Measurements from ENCODE around the gene KCNK17.
A peak's percentile ranks its signal among the peaks of the same experiment; 100 is the strongest.

The KCNK17 gene

GRCh38 chr6:39266375-39266774 is 47.8 kb downstream of the KCNK17 start:
- peak; percentile 41 for DNase-seq

GRCh38 chr6:39263303-39264037 is 50.7 kb downstream of the KCNK17 start:
- DNase-seq = no peak

GRCh38 chr6:39261751-39262150 is 52.5 kb downstream of the KCNK17 start:
- DNase-seq = no peak

GRCh38 chr6:39260953-39261352 is 53.3 kb downstream of the KCNK17 start:
- no peak for DNase-seq

- no peak for DNase-seq
Observed at GRCh38 chr6:39260456-39260855, 53.8 kb downstream of the KCNK17 start.

- DNase-seq = no peak
Observed at GRCh38 chr6:39256294-39256940, 57.8 kb downstream of the KCNK17 start.

GRCh38 chr6:39254999-39255535 is 59.2 kb downstream of the KCNK17 start:
- no peak for DNase-seq

- DNase-seq = no peak
Observed at GRCh38 chr6:39251406-39251805, 62.8 kb downstream of the KCNK17 start.

- DNase-seq = no peak
Observed at GRCh38 chr6:39250507-39250906, 63.7 kb downstream of the KCNK17 start.

GRCh38 chr6:39249278-39249677 is 64.9 kb downstream of the KCNK17 start:
- no peak for DNase-seq
